B cell (primary cell): ENCODE measurements around the gene ABTB2. TPM values are rescaled to one million over a fixed set of nuclear protein-coding genes. Genes with fewer than 3 reads are reported as not detected.

Experiments used
- ATAC-seq: fragments of 200-7000 bp; cut with Tn5 transposase; one replicate; pipeline ENCODE4 v1.10.0; 2021; ENCODE audit warnings: low read depth, mild to moderate bottlenecking, moderate number of reproducible peaks, moderate library complexity
- CTCF ChIA-PET: fragments of 350-600 bp; sonication (Branson Sonifier 250); formaldehyde crosslinking; loops from one replicate; lab custom pipeline; 2021; ENCODE audit warnings: antibody characterized with exemption, inconsistent platforms; lab: Charles Lee
- POLR2A ChIA-PET: fragments of 350-600 bp; sonication (Branson Sonifier 250); formaldehyde crosslinking; loops from one replicate; lab custom pipeline; 2021; ENCODE audit warnings: antibody characterized with exemption; lab: Charles Lee
- DNase-seq: peaks from one replicate; pipeline ENCODE4 v3.0.0; 2013
- H2AFZ ChIP-seq: 2 replicates; pipeline ENCODE4 v1.6.1; 2012; ENCODE audit warnings: mild to moderate bottlenecking, low read depth, low read length; ENCODE audit not compliant: insufficient read depth, poor library complexity, severe bottlenecking
- H3K27ac ChIP-seq, 2 donors: 1 replicate in 1 of 2; 2 replicates in 1 of 2; pipeline ENCODE4 v1.5.1; 2012 to 2013; ENCODE audit warnings: low read length in 2 of 2, mild to moderate bottlenecking in 2 of 2, moderate library complexity in 1 of 2
- H3K27me3 ChIP-seq, 4 experiments: fragments of 200-600 bp in 1 of 4; sonication (generic) in 1 of 4; replicated peaks in 1 of 4; 1 replicate in 2 of 4; 2 replicates in 2 of 4; pipeline versions ENCODE4 v1.6.1 to v1.7.0; 2013 to 2016; ENCODE audit warnings: low read length in 3 of 4, mild to moderate bottlenecking in 2 of 4, mixed read lengths in 1 of 4, moderate library complexity in 1 of 4; ENCODE audit not compliant: insufficient read depth in 4 of 4, control insufficient read depth in 3 of 4; ENCODE audit errors: control extremely low read depth in 1 of 4
- H3K36me3 ChIP-seq, 2 experiments: replicated peaks in 1 of 2; 1 replicate in 1 of 2; 2 replicates in 1 of 2; pipeline versions ENCODE4 v1.6.1 to v1.7.1; 2013; ENCODE audit warnings: low read length in 1 of 2; ENCODE audit not compliant: insufficient read depth in 2 of 2, control insufficient read depth in 1 of 2; ENCODE audit errors: control extremely low read depth in 1 of 2, extremely low read depth in 1 of 2
- H3K4me1 ChIP-seq, 2 donors: fragments of 200-600 bp in 1 of 2; sonication (generic) in 1 of 2; 1 replicate in 1 of 2; 2 replicates in 1 of 2; pipeline versions ENCODE4 v1.5.1 to v1.6.1; 2013 to 2017; ENCODE audit warnings: low read length in 2 of 2; ENCODE audit not compliant: control insufficient read depth in 2 of 2, insufficient read depth in 2 of 2
- H3K4me2 ChIP-seq: replicated peaks from 2 replicates; pipeline ENCODE3; 2012; ENCODE audit warnings: mild to moderate bottlenecking, low read depth, low read length; ENCODE audit not compliant: poor library complexity, severe bottlenecking
- H3K4me3 ChIP-seq, 5 experiments: fragments of 200-600 bp in 1 of 5; sonication (generic) in 1 of 5; 1 replicate in 3 of 5; 2 replicates in 2 of 5; pipeline versions ENCODE4 v1.5.1 to v1.7.0; 2011 to 2016; ENCODE audit warnings: low read length in 4 of 5, mild to moderate bottlenecking in 4 of 5, low read depth in 2 of 5, control low read depth in 1 of 5, moderate library complexity in 1 of 5; ENCODE audit not compliant: insufficient read depth in 1 of 5; ENCODE audit errors: control extremely low read depth in 1 of 5, extremely low read depth in 1 of 5
- H3K79me2 ChIP-seq: fragments of 200-600 bp; sonication (generic); one replicate; pipeline ENCODE4 v1.6.0; 2016; ENCODE audit warnings: low read length; ENCODE audit not compliant: control insufficient read depth, insufficient read depth
- H3K9ac ChIP-seq: fragments of 200-600 bp; sonication (generic); 2 replicates; pipeline ENCODE4 v1.6.1; 2017; ENCODE audit warnings: mild to moderate bottlenecking, low read length, moderate library complexity
- H3K9me3 ChIP-seq, 3 donors: one replicate each; pipeline versions ENCODE4 v1.6.1 to v1.7.1; 2013; ENCODE audit warnings: low read length in 2 of 3; ENCODE audit not compliant: control insufficient read depth in 2 of 3, insufficient read depth in 1 of 3; ENCODE audit errors: control extremely low read depth in 1 of 3
- H4K20me1 ChIP-seq: 2 replicates; pipeline ENCODE4 v1.6.0; 2012; ENCODE audit warnings: mild to moderate bottlenecking, low read length; ENCODE audit not compliant: insufficient read depth, control insufficient read depth, poor library complexity, severe bottlenecking
- H3K27ac Mint-ChIP-seq: one replicate; pipeline ENCODE4 v1.8.0; 2021; ENCODE audit warnings: mixed read lengths
- H3K27me3 Mint-ChIP-seq: one replicate; pipeline ENCODE4 v1.8.0; 2021; ENCODE audit warnings: mixed read lengths
- H3K4me1 Mint-ChIP-seq: one replicate; pipeline ENCODE4 v1.8.0; 2021; ENCODE audit warnings: mixed read lengths
- H3K4me3 Mint-ChIP-seq: one replicate; pipeline ENCODE4 v1.8.0; 2021; ENCODE audit warnings: mixed read lengths
- H3K9me3 Mint-ChIP-seq: one replicate; pipeline ENCODE4 v1.8.0; 2022; ENCODE audit warnings: mixed read lengths; ENCODE audit not compliant: insufficient read depth
- CTCF ChIP-seq: fragments of 200-600 bp; IDR thresholded peaks from one replicate; pipeline ENCODE4 v1.8.0; 2022; ENCODE audit warnings: antibody characterized with exemption, mild to moderate bottlenecking
- EZH2 ChIP-seq: IDR thresholded peaks from 2 replicates; pipeline ENCODE4 v1.6.1; 2012; ENCODE audit warnings: borderline replicate concordance, low read depth, mild to moderate bottlenecking, moderate library complexity, low read length; ENCODE audit not compliant: insufficient read depth, poor library complexity, severe bottlenecking
- WGBS: methylation state at CpG from one replicate; pipeline ENCODE4 v1.1.5; 2013; ENCODE audit warnings: missing lambda C conversion rate; ENCODE audit not compliant: insufficient coverage; 5-methylcytosine and 5-hydroxymethylcytosine counted together
- intact Hi-C: fragments of 100-400 bp; cut with micrococcal nuclease; formaldehyde crosslinking; loops from one replicate; pipeline ENCODE4 v1.10.0; 2022
- polyA plus RNA-seq: library from polyadenylated mRNA; depleted of rRNA; stranded (reverse); fragments of >200 nt; gene quantifications from 2 replicates; pipeline ENCODE4 v1.2.3, GENCODE V29; 2012
- total RNA-seq, 2 donors: library from RNA; stranded (reverse); fragments of 120-200 nt in 1 of 2; gene quantifications; 1 replicate in 1 of 2; 2 replicates in 1 of 2; pipeline versions ENCODE4 v1.2.3 to v1.2.4, GENCODE V29; 2013 to 2022

Gene ABTB2
- total and polyA plus RNA-seq, 2 donors (not counting 1 experiment from before 2014, with no cell fraction given) = 0.30 to 5.9 TPM

- no peaks in the 10 kb centered on the region for H3K9me3 Mint-ChIP-seq
- intact Hi-C loops = no loop called here
- H3K4me1 Mint-ChIP-seq = peaks cover 2% of the 10 kb centered on the region
- Histone ChIP-seq H3K4me3 (no peak overlapping the region), H3K27me3 (no peaks in the 10 kb centered on the region), H4K20me1 (no peaks in the 10 kb centered on the region), H3K4me1 (no peaks in the 10 kb centered on the region), H3K4me2 (no peak overlapping the region), H3K9ac (no peak overlapping the region), H3K9me3 (no peaks in the 10 kb centered on the region), H3K27ac (no peak overlapping the region), H3K79me2 (no peaks in the 10 kb centered on the region), H2AFZ (no peak overlapping the region), H3K36me3 (no peaks in the 10 kb centered on the region)
- 95% methylated on average over 8 of the region's 11 CpGs for WGBS
- DNase-seq = no peak
- POLR2A ChIA-PET = interaction anchor here (0.7 kb wide), 1 partner anchor 30 kb away, joined by 12 read pairs; no protein-coding TSS in a partner anchor
- H3K4me3 Mint-ChIP-seq = no peak overlapping the region
- ATAC-seq = no peak
- TF ChIP-seq EZH2 (no peak), CTCF (no peak)
- no peaks in the 10 kb centered on the region for H3K27me3 Mint-ChIP-seq
- CTCF ChIA-PET = no interaction called here
- H3K27ac Mint-ChIP-seq = no peak overlapping the region
These were observed 93.3 kb downstream of the ABTB2 start for GRCh38 chr11:34264303-34265110.

GRCh38 chr11:34263441-34264091 lies 94.2 kb downstream of the ABTB2 start:
- ATAC-seq (no peak), DNase-seq (no peak)
- Histone ChIP-seq H3K4me2 (no peak overlapping the region), H3K27ac (no peak overlapping the region), H3K9me3 (no peaks in the 10 kb centered on the region), H3K27me3 (no peaks in the 10 kb centered on the region), H3K79me2 (no peaks in the 10 kb centered on the region), H4K20me1 (no peaks in the 10 kb centered on the region), H3K9ac (no peak overlapping the region), H2AFZ (no peak overlapping the region), H3K4me1 (no peaks in the 10 kb centered on the region), H3K36me3 (no peaks in the 10 kb centered on the region), H3K4me3 (no peak overlapping the region)
- 98% methylated on average over 7 of the region's 7 CpGs for WGBS
- Mint-ChIP-seq H3K27me3 (no peaks in the 10 kb centered on the region), H3K4me3 (no peak overlapping the region), H3K4me1 (peaks cover 2% of the 10 kb centered on the region), H3K9me3 (no peaks in the 10 kb centered on the region), H3K27ac (no peak overlapping the region)
- intact Hi-C loops = no loop called here
- no peak for TF ChIP-seq EZH2
- CTCF ChIA-PET = interaction anchor here (1.0 kb wide), 1 partner anchor 89 kb away, joined by 3 read pairs; no protein-coding TSS in a partner anchor
- POLR2A ChIA-PET = interaction anchor here (0.6 kb wide), 1 partner anchor 17 kb away, joined by 4 read pairs; no protein-coding TSS in a partner anchor
